SU-DHL-6 (cell line): ENCODE measurements around the gene ARHGAP44.

Experiments
- H2AFZ ChIP-seq: fragments of 200-600 bp; sonication (generic); 2 replicates; pipeline ENCODE4 v1.6.1; 2014; ENCODE audit warnings: low read depth, mild to moderate bottlenecking, moderate library complexity, mixed read lengths, antibody characterized with exemption, low read length; ENCODE audit not compliant: severe bottlenecking
- H3F3A ChIP-seq: fragments of 200-600 bp; shearing (Covaris generic); 2 replicates; pipeline ENCODE4 v1.6.0; 2016; ENCODE audit warnings: antibody characterized with exemption, mild to moderate bottlenecking; ENCODE audit not compliant: insufficient read depth
- H3K27ac ChIP-seq: fragments of 200-600 bp; sonication (generic); 2 replicates; pipeline ENCODE4 v1.5.1; 2016; ENCODE audit warnings: low read depth, mild to moderate bottlenecking, low read length, moderate library complexity, mixed read lengths
- H3K27me3 ChIP-seq: fragments of 200-600 bp; sonication (generic), shearing (Covaris generic); 2 replicates; pipeline ENCODE4 v1.6.0; 2014; ENCODE audit warnings: mild to moderate bottlenecking, low read length
- H3K36me3 ChIP-seq: fragments of 200-600 bp; sonication (generic); 2 replicates; pipeline ENCODE4 v1.6.1; 2014; ENCODE audit warnings: mild to moderate bottlenecking, low read length, mixed read lengths
- H3K4me2 ChIP-seq: fragments of 300-600, 200-600 bp; shearing (Covaris generic), sonication (generic); 2 replicates; pipeline ENCODE4 v1.6.0; 2014; ENCODE audit warnings: low read length, low read depth, mild to moderate bottlenecking; ENCODE audit not compliant: poor library complexity, severe bottlenecking
- H3K4me3 ChIP-seq: fragments of 200-600 bp; sonication (generic); 2 replicates; pipeline ENCODE4 v1.5.1; 2014; ENCODE audit warnings: antibody characterized with exemption, low read length, mild to moderate bottlenecking, mixed read lengths; ENCODE audit not compliant: insufficient read depth, poor library complexity, severe bottlenecking
- H3K79me2 ChIP-seq: fragments of 200-600 bp; sonication (generic); 2 replicates; pipeline ENCODE4 v1.6.1; 2014; ENCODE audit warnings: mild to moderate bottlenecking, low read length, moderate library complexity; ENCODE audit not compliant: insufficient read depth
- H3K9ac ChIP-seq: fragments of 200-600 bp; sonication (generic); 2 replicates; pipeline ENCODE4 v1.7.0; 2014; ENCODE audit warnings: mild to moderate bottlenecking, low read length
- H3K9me2 ChIP-seq: fragments of 200-600 bp; sonication (generic); replicated peaks from 2 replicates; pipeline ENCODE4 v1.6.1; 2014; ENCODE audit warnings: low read length; ENCODE audit not compliant: insufficient read depth
- H3K9me3 ChIP-seq: fragments of 200-600 bp; sonication (generic); 2 replicates; pipeline ENCODE4 v1.6.1; 2014; ENCODE audit warnings: low read length, mixed read lengths; ENCODE audit not compliant: insufficient read depth
- H4K20me1 ChIP-seq: fragments of 200-600 bp; sonication (generic); 2 replicates; pipeline ENCODE4 v1.6.1; 2014; ENCODE audit warnings: low read depth, mild to moderate bottlenecking, antibody characterized with exemption, low read length, moderate library complexity, mixed read lengths
- EZH2phosphoT487 ChIP-seq: fragments of 200-600 bp; sonication (generic), shearing (Covaris generic); conservative IDR thresholded peaks from 2 replicates; pipeline ENCODE4 v1.6.1; 2018; ENCODE audit warnings: mild to moderate bottlenecking, antibody characterized with exemption, low read length, moderate library complexity, mixed read lengths
- TF ChIP-seq, protein P1 (sequence below): fragments of 200-600 bp; sonication (generic); IDR thresholded peaks from one replicate; pipeline ENCODE4 v1.5.1; 2017; ENCODE audit warnings: antibody characterized with exemption, mild to moderate bottlenecking, low read length, moderate library complexity; ENCODE audit not compliant: insufficient read depth, poor library complexity, severe bottlenecking

ARHGAP44 gene

DNA sequence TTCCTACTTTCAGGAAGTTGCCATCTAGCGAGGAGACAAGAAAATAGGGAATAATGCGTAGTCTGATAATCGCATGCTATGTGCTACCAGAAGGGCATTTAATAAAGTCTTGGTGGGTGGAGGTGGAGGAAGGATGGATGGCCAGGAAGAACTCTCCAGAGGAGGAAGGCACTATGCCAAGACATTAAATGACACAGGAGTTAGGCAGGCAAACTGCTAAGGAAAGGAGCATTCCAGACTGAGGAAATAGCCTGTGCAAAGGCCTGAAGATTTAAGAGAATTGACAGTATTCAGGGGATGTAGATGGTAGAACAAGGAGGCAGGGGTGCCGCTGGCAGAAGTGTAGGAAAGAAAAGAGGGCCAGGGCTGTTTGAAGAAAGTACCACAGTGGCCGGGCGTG, 19.3 kb upstream of the ARHGAP44 start:
- no peak overlapping the region for H3K4me2 ChIP-seq
- H3K9me2 ChIP-seq, result no peaks in the 10 kb centered on the region
- no peak overlapping the region for H3K27ac ChIP-seq
- no peak overlapping the region for H2AFZ ChIP-seq
- H3K36me3 ChIP-seq, result no peaks in the 10 kb centered on the region
- H3K27me3 ChIP-seq, result no peaks in the 10 kb centered on the region
- H3K4me3 ChIP-seq, result no peak overlapping the region
- H3K9ac ChIP-seq, result no peak overlapping the region
- no peaks in the 10 kb centered on the region for H3K9me3 ChIP-seq
- H3F3A ChIP-seq, result no peaks in the 10 kb centered on the region
- H3K79me2 ChIP-seq, result no peaks in the 10 kb centered on the region
- no peak for TF ChIP-seq EZH2phosphoT487
- TF ChIP-seq, protein P1, sequence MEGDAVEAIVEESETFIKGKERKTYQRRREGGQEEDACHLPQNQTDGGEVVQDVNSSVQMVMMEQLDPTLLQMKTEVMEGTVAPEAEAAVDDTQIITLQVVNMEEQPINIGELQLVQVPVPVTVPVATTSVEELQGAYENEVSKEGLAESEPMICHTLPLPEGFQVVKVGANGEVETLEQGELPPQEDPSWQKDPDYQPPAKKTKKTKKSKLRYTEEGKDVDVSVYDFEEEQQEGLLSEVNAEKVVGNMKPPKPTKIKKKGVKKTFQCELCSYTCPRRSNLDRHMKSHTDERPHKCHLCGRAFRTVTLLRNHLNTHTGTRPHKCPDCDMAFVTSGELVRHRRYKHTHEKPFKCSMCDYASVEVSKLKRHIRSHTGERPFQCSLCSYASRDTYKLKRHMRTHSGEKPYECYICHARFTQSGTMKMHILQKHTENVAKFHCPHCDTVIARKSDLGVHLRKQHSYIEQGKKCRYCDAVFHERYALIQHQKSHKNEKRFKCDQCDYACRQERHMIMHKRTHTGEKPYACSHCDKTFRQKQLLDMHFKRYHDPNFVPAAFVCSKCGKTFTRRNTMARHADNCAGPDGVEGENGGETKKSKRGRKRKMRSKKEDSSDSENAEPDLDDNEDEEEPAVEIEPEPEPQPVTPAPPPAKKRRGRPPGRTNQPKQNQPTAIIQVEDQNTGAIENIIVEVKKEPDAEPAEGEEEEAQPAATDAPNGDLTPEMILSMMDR, result no peak
- H4K20me1 ChIP-seq, result no peaks in the 10 kb centered on the region

- Histone ChIP-seq H3K9ac (no peak overlapping the region), H4K20me1 (no peaks in the 10 kb centered on the region), H3K36me3 (no peaks in the 10 kb centered on the region), H3F3A (no peaks in the 10 kb centered on the region), H3K4me2 (no peak overlapping the region), H3K9me2 (no peaks in the 10 kb centered on the region), H2AFZ (no peak overlapping the region), H3K27me3 (no peaks in the 10 kb centered on the region), H3K27ac (no peak overlapping the region), H3K79me2 (no peaks in the 10 kb centered on the region), H3K4me3 (no peak overlapping the region), H3K9me3 (no peaks in the 10 kb centered on the region)
- no peak for TF ChIP-seq EZH2phosphoT487
- TF ChIP-seq, protein P1, result no peak
Measured at GRCh38 chr17:12773153-12773552, 16.1 kb upstream of the ARHGAP44 start.

- no peaks in the 10 kb centered on the region for H3K27me3 ChIP-seq
- peak overlapping the region; percentile 68 for H3K4me3 ChIP-seq
- peak overlapping the region; percentile 36 for H2AFZ ChIP-seq
- no peaks in the 10 kb centered on the region for H3K9me2 ChIP-seq
- H3K27ac ChIP-seq, result no peak overlapping the region
- peak overlapping the region; percentile 60 for H3K9ac ChIP-seq
- H3K4me2 ChIP-seq, result peak overlapping the region; percentile 50
- H3F3A ChIP-seq, result no peaks in the 10 kb centered on the region
- H3K79me2 ChIP-seq, result no peaks in the 10 kb centered on the region
- 0 out of 2 replicates have a peak, but pooled peaks cover 3% of the 10 kb centered on the region for H4K20me1 ChIP-seq
- no peaks in the 10 kb centered on the region for H3K9me3 ChIP-seq
- H3K36me3 ChIP-seq, result no peaks in the 10 kb centered on the region
- TF ChIP-seq, protein P1, result no peak
- TF ChIP-seq EZH2phosphoT487, result no peak
Measured at GRCh38 chr17:12789075-12789480, 220 bp upstream of the ARHGAP44 start.
